NCI-H2029 treated with DMSO at 0.1 percent for 48 hours (cell line): Measurements from ENCODE around the gene SEPTIN12.
"Not testable (repeated sequence)": the region's sequence is repeated elsewhere in the genome, so short reads cannot be mapped to it uniquely, and the experiment has no call there.

ENCODE experiments used
- DNase-seq: peaks from one replicate; lab custom pipeline; 2025; lab: John Stamatoyannopoulos, UW

Gene SEPTIN12

GRCh38 chr16:4802659-4803287 lies 14.6 kb upstream of the SEPTIN12 start:
- peak; percentile 69 for DNase-seq

GRCh38 chr16:4801962-4802658 lies 14.0 kb upstream of the SEPTIN12 start, which contains the start of gene ROGDI:
ROGDI (minus strand) TSS chr16:4802633; CDS start chr16:4802571, 62 bp downstream.
- DNase-seq, result peak; percentile 59

GRCh38 chr16:4801051-4801961 lies 13.2 kb upstream of the SEPTIN12 start:
- DNase-seq, result no peak

- DNase-seq, result no peak
Measured at GRCh38 chr16:4800290-4801041, 12.3 kb upstream of the SEPTIN12 start.

GRCh38 chr16:4799171-4799855 lies 11.2 kb upstream of the SEPTIN12 start:
- DNase-seq, result no peak

- no peak for DNase-seq
Measured at GRCh38 chr16:4798456-4798855, 10.3 kb upstream of the SEPTIN12 start.

GRCh38 chr16:4797805-4798252 lies 9.7 kb upstream of the SEPTIN12 start:
- no peak for DNase-seq

- DNase-seq, result no peak
Measured at GRCh38 chr16:4796982-4797804, 9.0 kb upstream of the SEPTIN12 start.

GRCh38 chr16:4795828-4796572 lies 7.9 kb upstream of the SEPTIN12 start:
- DNase-seq, result no peak

GRCh38 chr16:4795181-4795827 lies 7.2 kb upstream of the SEPTIN12 start, which contains the start of gene SMIM22:
SMIM22 (plus strand) TSS chr16:4795369; CDS start chr16:4795735, 366 bp downstream.
- DNase-seq, result peak; percentile 52

- no peak for DNase-seq
Measured at GRCh38 chr16:4792951-4793513, 4.9 kb upstream of the SEPTIN12 start.

GRCh38 chr16:4790871-4791270 lies 2.7 kb upstream of the SEPTIN12 start:
- no peak for DNase-seq

- no peak for DNase-seq
Measured at GRCh38 chr16:4790261-4790660, 2.1 kb upstream of the SEPTIN12 start.

GRCh38 chr16:4788910-4789309 lies 765 bp upstream of the SEPTIN12 start:
- DNase-seq, result no peak

- no peak for DNase-seq
Measured at GRCh38 chr16:4788489-4788889, 344 bp upstream of the SEPTIN12 start.

- DNase-seq, result no peak
Measured at GRCh38 chr16:4787068-4787467, 1.1 kb downstream of the SEPTIN12 start.

GRCh38 chr16:4785758-4786433 lies 2.2 kb downstream of the SEPTIN12 start:
- DNase-seq, result no peak

- not testable (repeated sequence) for DNase-seq
Measured at GRCh38 chr16:4784444-4784987, 3.6 kb downstream of the SEPTIN12 start.
